Mesothelial cell of epicardium (in vitro differentiated cells): ENCODE data around the gene IGSF9B. TPM values are rescaled to one million over a fixed set of nuclear protein-coding genes. Genes with fewer than 3 reads are reported as not detected.

ENCODE experiments used
- DNase-seq, 2 experiments: peaks; one replicate each; pipeline ENCODE4 v3.0.0; 2021; ENCODE audit warnings: low spot score in 2 of 2; ENCODE audit not compliant: unreplicated experiment in 2 of 2
- H3K27ac Mint-ChIP-seq: 2 replicates; pipeline ENCODE4 v1.8.0; 2021; ENCODE audit warnings: mixed read lengths
- H3K27me3 Mint-ChIP-seq: 2 replicates; pipeline ENCODE4 v1.8.0; 2021; ENCODE audit warnings: low read depth, mixed read lengths
- H3K36me3 Mint-ChIP-seq: 2 replicates; pipeline ENCODE4 v1.8.0; 2021; ENCODE audit warnings: mixed read lengths
- H3K4me1 Mint-ChIP-seq: 2 replicates; pipeline ENCODE4 v1.8.0; 2021; ENCODE audit warnings: mixed read lengths
- H3K4me3 Mint-ChIP-seq: 2 replicates; pipeline ENCODE4 v1.8.0; 2021; ENCODE audit warnings: mild to moderate bottlenecking, moderate library complexity, mixed read lengths
- H3K9me3 Mint-ChIP-seq: 2 replicates; pipeline ENCODE4 v1.8.0; 2021; ENCODE audit warnings: mixed read lengths
- total RNA-seq: library from RNA; stranded (reverse); gene quantifications from 3 replicates; pipeline ENCODE4 v1.2.1, GENCODE V29; 2021
- TF ChIP-seq, protein P1 (sequence below): fragments of 200-600 bp; sonication (generic); IDR thresholded peaks from one replicate; pipeline ENCODE4 v1.5.0; 2021; ENCODE audit warnings: antibody characterized with exemption; ENCODE audit not compliant: unreplicated experiment

Gene IGSF9B
- total RNA-seq, 1 donor from 2014 or later, result 4.8 TPM

DNA sequence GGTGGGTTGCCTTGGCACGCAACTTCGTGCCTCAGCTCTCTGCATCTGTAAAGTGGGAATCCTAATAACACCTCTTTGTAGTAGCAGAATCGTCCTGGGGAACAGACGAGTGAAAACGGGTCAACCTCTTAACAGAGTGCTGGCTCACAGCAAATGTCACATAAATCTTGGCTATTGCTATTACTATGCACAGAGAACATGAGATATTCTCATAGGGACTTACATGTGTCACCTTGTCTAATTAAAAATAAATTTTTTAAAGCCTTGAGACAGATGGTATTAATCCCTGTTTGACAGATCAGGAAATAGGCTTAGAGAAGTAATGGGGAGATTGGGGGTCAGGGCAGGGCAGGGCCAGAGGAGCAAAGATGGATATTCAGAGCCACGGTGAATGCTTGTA, 44.3 kb upstream of the IGSF9B start:
- H3K36me3 Mint-ChIP-seq, result no peaks in the 10 kb centered on the region
- no peaks in the 10 kb centered on the region for H3K4me1 Mint-ChIP-seq
- no peak for DNase-seq
- TF ChIP-seq, protein P1, sequence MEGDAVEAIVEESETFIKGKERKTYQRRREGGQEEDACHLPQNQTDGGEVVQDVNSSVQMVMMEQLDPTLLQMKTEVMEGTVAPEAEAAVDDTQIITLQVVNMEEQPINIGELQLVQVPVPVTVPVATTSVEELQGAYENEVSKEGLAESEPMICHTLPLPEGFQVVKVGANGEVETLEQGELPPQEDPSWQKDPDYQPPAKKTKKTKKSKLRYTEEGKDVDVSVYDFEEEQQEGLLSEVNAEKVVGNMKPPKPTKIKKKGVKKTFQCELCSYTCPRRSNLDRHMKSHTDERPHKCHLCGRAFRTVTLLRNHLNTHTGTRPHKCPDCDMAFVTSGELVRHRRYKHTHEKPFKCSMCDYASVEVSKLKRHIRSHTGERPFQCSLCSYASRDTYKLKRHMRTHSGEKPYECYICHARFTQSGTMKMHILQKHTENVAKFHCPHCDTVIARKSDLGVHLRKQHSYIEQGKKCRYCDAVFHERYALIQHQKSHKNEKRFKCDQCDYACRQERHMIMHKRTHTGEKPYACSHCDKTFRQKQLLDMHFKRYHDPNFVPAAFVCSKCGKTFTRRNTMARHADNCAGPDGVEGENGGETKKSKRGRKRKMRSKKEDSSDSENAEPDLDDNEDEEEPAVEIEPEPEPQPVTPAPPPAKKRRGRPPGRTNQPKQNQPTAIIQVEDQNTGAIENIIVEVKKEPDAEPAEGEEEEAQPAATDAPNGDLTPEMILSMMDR, result no peak
- no peak overlapping the region for H3K4me3 Mint-ChIP-seq
- no peaks in the 10 kb centered on the region for H3K9me3 Mint-ChIP-seq
- no peak overlapping the region for H3K27ac Mint-ChIP-seq
- H3K27me3 Mint-ChIP-seq, result peaks cover 24% of the 10 kb centered on the region

DNA sequence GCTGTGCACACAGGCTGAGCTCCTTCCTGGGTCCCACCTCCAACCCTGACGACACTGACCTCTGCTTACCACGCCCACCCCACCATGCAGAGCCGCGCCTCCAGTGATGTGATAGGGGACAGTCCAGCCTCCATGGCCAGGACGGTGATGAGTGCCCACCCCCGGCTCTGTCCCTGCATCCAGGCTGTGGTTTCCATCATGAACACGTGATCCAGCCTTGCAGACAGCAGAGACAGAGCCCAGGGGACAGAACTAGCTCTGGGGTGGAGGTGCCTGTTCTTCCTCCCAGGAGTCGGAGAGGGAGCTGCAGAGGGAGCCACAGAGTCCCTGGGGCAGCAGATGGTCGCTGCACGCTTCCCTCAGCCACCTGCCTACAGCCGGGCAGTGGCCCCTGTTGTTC, 42.6 kb upstream of the IGSF9B start:
- no peaks in the 10 kb centered on the region for H3K36me3 Mint-ChIP-seq
- no peak overlapping the region for H3K4me3 Mint-ChIP-seq
- no peak for DNase-seq
- H3K9me3 Mint-ChIP-seq, result no peaks in the 10 kb centered on the region
- TF ChIP-seq, protein P1, result no peak
- H3K27ac Mint-ChIP-seq, result no peak overlapping the region
- no peaks in the 10 kb centered on the region for H3K4me1 Mint-ChIP-seq
- H3K27me3 Mint-ChIP-seq, result peaks cover 33% of the 10 kb centered on the region

DNA sequence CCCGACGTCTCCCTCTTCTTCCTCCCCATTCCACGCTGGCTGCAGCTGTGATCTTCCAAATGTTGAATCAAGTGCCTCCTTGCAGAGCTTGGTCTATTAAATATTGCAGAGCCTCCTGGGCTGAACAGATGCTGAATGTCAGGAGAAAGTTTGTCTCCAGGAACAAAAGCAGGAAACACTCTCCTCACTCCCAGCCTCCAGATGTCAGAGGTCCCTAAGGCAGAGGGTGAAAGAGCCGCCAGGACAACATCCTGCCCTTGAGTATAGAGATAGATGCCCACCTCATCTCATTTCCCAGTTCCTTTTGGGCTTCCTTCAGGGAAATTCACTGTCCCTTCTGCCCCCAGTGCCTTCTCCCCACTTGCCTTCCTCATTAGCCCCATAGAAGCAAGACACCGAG, 40.8 kb upstream of the IGSF9B start:
- H3K27me3 Mint-ChIP-seq, result peaks cover 44% of the 10 kb centered on the region
- no peak overlapping the region for H3K27ac Mint-ChIP-seq
- TF ChIP-seq, protein P1, result no peak
- no peaks in the 10 kb centered on the region for H3K9me3 Mint-ChIP-seq
- no peaks in the 10 kb centered on the region for H3K36me3 Mint-ChIP-seq
- no peaks in the 10 kb centered on the region for H3K4me1 Mint-ChIP-seq
- no peak overlapping the region for H3K4me3 Mint-ChIP-seq
- no peak for DNase-seq

DNA sequence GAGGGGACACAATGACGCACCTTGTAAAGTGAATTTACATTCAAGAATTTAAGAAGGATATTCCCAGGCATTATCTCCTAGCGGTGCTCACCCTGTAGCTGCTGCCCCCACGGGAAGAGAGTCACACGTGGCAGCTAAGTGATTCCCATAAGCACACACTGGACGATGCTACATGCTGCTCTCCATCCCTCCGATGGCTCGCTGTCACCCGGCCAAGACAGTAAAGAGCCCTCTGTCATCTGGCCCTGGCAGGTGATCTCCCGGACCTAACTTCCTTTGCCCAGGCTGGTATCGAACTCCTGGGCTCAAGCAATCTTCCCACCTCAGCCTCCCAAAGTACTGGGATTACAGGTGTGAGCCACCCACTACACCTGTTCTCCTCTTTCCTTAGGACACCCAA, 39.9 kb upstream of the IGSF9B start:
- no peak for DNase-seq
- TF ChIP-seq, protein P1, result no peak
- no peak overlapping the region for H3K4me3 Mint-ChIP-seq
- H3K27me3 Mint-ChIP-seq, result peaks cover 50% of the 10 kb centered on the region
- no peaks in the 10 kb centered on the region for H3K36me3 Mint-ChIP-seq
- no peaks in the 10 kb centered on the region for H3K4me1 Mint-ChIP-seq
- no peak overlapping the region for H3K27ac Mint-ChIP-seq
- H3K9me3 Mint-ChIP-seq, result no peaks in the 10 kb centered on the region

DNA sequence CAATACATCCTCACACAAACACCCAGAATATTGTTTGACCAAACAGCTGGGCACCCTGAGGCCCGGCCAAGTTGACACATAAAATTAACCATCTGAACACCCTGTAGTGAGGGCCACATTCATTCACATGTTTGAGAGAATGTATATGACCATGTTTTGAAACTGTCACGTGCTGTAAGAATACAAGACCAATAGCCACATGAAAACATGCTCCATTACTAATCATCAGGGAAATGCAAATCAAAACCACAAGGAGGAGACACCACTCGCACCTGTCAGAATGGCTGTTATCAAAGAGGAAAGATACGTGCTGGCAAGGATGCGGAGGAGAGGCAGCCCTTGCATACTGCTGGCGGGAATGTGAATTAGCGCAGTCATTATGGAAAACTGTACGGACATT, 38.3 kb upstream of the IGSF9B start:
- no peak overlapping the region for H3K27ac Mint-ChIP-seq

More for the DNA sequence above, 38.3 kb upstream of the IGSF9B start:
- no peak overlapping the region for H3K4me3 Mint-ChIP-seq
- peaks cover 61% of the 10 kb centered on the region for H3K27me3 Mint-ChIP-seq
- DNase-seq, result no peak
- TF ChIP-seq, protein P1, result no peak
- H3K36me3 Mint-ChIP-seq, result no peaks in the 10 kb centered on the region
- no peaks in the 10 kb centered on the region for H3K9me3 Mint-ChIP-seq
- H3K4me1 Mint-ChIP-seq, result no peaks in the 10 kb centered on the region
